Stimulated activated CD8-positive, alpha-beta memory T cell treated with anti-CD3 and anti-CD28 coated beads, Interleukin-7, amount 100 ng/mL, for 48 hours (primary cell): Measurements from ENCODE around the gene COL6A2.
"Not testable (repeated sequence)": the region's sequence is repeated elsewhere in the genome, so short reads cannot be mapped to it uniquely, and the experiment has no call there.

Experiments
- DNase-seq, 2 donors: peaks; one replicate each; pipeline ENCODE4 v3.0.0-alpha.2; 2020; ENCODE audit warnings: low read depth in 1 of 2; ENCODE audit errors: extremely low read depth in 1 of 2

COL6A2 gene

DNA sequence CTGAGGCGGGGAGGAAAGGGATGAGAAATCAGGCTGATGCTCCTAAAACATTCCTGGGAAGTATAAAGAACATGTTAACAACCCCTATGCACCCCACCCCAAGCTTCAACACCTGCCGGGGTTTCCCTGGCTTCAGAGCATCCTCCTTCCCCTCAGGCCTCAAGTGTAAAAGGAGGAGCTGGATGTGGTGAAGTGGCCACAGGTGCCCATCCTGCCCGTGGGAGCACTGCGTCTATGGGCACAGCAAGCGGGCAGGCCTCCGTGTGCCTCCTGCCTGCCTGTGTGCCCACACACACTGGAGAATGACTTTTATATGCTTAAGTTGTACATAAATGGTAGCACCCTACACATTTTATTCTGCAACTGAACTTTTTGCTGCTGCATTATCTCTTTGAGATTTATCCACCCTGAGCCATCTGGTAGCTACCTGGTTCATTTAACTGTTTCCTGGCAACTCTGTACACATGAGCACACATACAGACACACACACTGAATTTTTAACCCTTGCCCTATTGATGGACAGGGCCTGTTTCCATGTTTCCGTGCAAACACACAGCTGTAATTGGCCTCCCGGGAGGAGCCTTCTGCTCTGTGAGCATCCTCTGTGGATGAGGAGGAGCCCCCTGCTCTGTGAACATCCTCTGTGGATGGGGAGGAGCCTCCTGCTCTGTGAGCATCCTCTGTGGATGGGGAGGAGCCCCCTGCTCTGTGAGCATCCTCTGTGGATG lies 70.9 kb downstream of the COL6A2 start:
- no peak for DNase-seq

GRCh38 chr21:46170436-46171193 lies 72.7 kb downstream of the COL6A2 start:
- DNase-seq, result not testable (repeated sequence)

DNA sequence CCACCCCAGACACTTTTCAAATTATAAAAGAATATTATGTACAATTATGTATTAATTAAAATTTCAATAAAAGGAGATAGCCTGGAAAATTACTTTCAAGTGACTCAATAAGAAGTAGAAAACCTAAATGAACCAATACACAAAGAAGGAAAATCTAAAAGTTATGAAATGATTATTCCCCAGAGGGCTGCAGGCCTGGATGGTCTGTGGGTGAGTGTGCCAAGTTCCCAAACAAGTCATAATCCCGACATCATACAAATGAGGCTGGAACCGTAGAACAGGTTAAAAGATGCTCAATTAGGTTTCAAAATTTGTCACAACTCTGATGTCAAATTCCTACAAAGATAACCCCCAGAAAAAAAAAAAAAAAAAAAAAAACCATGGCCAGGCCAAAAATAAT lies 73.7 kb downstream of the COL6A2 start:
- no peak for DNase-seq

GRCh38 chr21:46171996-46172862 lies 74.3 kb downstream of the COL6A2 start:
- no peak for DNase-seq

DNA sequence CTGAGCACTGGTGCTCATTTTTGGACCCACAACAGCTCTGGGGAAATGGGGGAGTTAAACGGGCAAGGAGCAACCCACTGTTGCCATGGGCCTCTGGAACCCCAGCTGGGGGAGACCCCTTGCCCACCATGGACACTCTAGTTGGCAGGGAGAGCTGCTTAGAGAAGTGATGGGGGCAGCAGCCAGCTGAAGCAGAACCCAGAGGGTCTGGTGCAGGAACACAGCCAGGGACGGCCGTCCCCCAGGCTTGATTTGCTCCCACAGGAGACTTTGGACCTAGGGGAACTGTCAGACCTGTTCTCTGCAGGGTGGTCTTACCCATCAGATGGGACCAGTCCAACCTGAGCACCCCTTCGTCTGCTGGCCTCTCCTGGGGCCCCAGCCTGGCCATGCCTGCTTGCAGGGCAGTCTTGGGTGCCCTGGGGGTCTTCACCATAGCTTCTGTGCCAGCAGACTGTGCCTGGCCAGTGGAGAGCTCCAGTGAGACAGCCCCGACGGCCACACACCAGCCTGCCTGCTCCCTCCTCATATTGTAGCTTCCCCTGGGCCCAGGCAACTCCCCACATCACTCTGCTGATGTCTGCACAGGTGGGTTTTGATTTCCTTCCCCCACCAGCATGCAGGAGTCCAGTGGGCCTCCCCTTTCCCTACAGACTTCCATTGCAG lies 75.1 kb downstream of the COL6A2 start:
- no peak for DNase-seq

DNA sequence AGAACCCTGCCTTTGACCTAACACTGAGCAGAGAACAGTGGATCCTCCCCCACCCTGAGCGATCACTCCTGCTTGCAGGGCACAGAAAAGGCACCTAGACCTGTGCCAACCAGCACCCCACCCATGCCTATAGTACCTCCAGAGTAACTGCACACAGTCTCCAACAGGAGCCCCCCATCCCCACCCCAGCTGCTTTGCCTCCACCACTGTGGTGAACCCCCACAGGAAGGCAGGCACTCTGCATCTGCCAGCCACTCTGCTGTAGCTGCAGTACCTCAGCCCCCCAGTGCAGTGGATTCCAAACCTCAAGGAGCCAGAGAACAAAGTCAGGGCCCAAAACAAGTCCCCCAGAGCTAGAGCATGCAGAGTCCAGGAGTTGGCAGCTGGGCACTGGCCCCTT lies 75.7 kb downstream of the COL6A2 start:
- no peak for DNase-seq

DNA sequence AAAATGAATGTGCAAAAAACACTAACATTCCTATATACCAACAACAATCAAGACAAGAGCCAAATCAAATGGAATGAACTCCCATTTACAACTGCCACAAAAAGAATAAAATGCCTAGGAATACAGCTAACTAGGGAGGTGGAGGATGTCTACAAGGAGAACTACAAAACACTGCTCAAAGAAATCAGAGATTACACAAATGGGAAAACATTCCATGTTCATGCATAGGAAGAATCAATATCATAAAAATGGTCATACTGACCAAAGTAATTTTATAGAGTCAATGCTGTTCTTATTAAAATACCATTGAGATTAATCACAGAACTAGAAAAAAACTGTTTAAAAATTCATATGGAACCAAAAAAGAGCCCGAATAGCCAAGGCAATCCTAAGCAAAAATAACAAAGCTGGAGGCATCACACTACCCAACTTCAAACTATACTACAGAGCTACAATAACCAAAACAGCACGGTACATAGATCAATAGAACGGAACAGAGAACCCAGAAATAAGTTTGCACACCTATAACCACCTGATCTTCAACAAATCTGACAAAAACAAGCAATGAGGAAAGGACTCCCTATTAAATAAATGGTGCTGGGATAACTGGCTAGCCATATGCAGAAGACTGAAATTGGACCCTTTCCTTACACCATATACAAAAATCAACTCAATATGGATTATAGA lies 78.7 kb downstream of the COL6A2 start:
- not testable (repeated sequence) for DNase-seq

DNA sequence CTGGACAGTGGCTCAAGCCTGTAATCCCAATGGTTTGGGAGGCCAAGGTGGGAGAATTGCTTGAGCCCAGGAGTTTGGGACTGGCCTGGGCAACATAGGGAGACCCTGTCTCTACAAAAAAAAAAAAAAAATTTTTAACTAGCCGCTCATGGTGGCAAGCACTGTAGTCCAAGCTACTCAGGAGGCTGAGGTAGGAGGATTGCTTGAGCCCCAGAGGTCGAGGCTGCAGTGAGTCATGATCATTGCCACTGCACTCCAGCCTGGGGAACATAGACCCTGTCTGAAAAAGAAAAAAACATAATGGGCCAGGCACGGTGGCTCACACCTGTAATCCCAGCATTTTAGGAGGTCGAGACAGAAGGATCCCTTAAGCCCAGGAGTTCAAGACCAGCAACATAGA lies 81.0 kb downstream of the COL6A2 start:
- DNase-seq, result no peak
